GM23248 (cell line): ENCODE results near the gene ADAMTSL1. TPM values are rescaled to one million over a fixed set of nuclear protein-coding genes. Genes with fewer than 3 reads are reported as not detected.

ENCODE experiments used
- DNase-seq: peaks from one replicate; pipeline ENCODE4 v3.0.0-alpha.2; 2015
- H2AFZ ChIP-seq: fragments of 200-600 bp; sonication (generic); 2 replicates; pipeline ENCODE4 v1.6.1; 2016; ENCODE audit warnings: antibody characterized with exemption
- H3F3A ChIP-seq: fragments of 200-600 bp; sonication (generic); 2 replicates; pipeline ENCODE4 v1.6.1; 2016; ENCODE audit warnings: mild to moderate bottlenecking, antibody characterized with exemption, mixed run types; ENCODE audit not compliant: insufficient read depth
- H3K27ac ChIP-seq: fragments of 200-600 bp; sonication (generic); 2 replicates; pipeline ENCODE4 v1.5.1; 2016; ENCODE audit warnings: mild to moderate bottlenecking
- H3K27me3 ChIP-seq: fragments of 200-600 bp; sonication (generic); replicated peaks from 2 replicates; pipeline ENCODE4 v1.6.1; 2016; ENCODE audit warnings: mild to moderate bottlenecking; ENCODE audit not compliant: insufficient read depth
- H3K36me3 ChIP-seq: fragments of 200-600 bp; sonication (generic); 2 replicates; pipeline ENCODE4 v1.6.1; 2016; ENCODE audit warnings: low read depth, mild to moderate bottlenecking
- H3K4me1 ChIP-seq: fragments of 200-600 bp; sonication (generic); 2 replicates; pipeline ENCODE4 v1.6.1; 2016; ENCODE audit warnings: mild to moderate bottlenecking; ENCODE audit not compliant: insufficient read depth
- H3K4me2 ChIP-seq: fragments of 200-600 bp; sonication (generic); one replicate; pipeline ENCODE4 v1.6.1; 2016; ENCODE audit warnings: mild to moderate bottlenecking; ENCODE audit not compliant: unreplicated experiment
- H3K4me3 ChIP-seq: fragments of 200-600 bp; sonication (generic); 2 replicates; pipeline ENCODE4 v1.5.1; 2016; ENCODE audit warnings: mild to moderate bottlenecking
- H3K79me2 ChIP-seq: fragments of 200-600 bp; sonication (generic); 2 replicates; pipeline ENCODE4 v1.6.1; 2016; ENCODE audit warnings: mild to moderate bottlenecking; ENCODE audit not compliant: insufficient read depth
- H3K9ac ChIP-seq: fragments of 200-600 bp; sonication (generic); 2 replicates; pipeline ENCODE4 v1.6.1; 2016; ENCODE audit warnings: mild to moderate bottlenecking
- H3K9me2 ChIP-seq: fragments of 200-600 bp; sonication (generic); 2 replicates; pipeline ENCODE4 v1.6.1; 2016; ENCODE audit warnings: mixed run types, mild to moderate bottlenecking, moderate library complexity; ENCODE audit not compliant: insufficient read depth
- H3K9me3 ChIP-seq: fragments of 200-600 bp; sonication (generic); one replicate; pipeline ENCODE4 v1.6.1; 2017; ENCODE audit warnings: low read depth
- H4K20me1 ChIP-seq: fragments of 200-600 bp; sonication (generic); 2 replicates; pipeline ENCODE4 v1.6.0; 2016; ENCODE audit not compliant: insufficient read depth
- EZH2 ChIP-seq: fragments of 200-600 bp; sonication (generic); IDR thresholded peaks from 2 replicates; pipeline ENCODE4 v1.6.1; 2018; ENCODE audit warnings: antibody characterized with exemption, mild to moderate bottlenecking; ENCODE audit not compliant: insufficient read depth, poor library complexity, severe bottlenecking
- EZH2phosphoT487 ChIP-seq: fragments of 200-600 bp; sonication (generic); IDR thresholded peaks from 2 replicates; pipeline ENCODE4 v1.6.1; 2018; ENCODE audit warnings: antibody characterized with exemption, moderate library complexity, mild to moderate bottlenecking, low read depth; ENCODE audit not compliant: insufficient read depth
- WGBS, 2 experiments: methylation state at CpG; one replicate each; pipeline ENCODE4 v1.1.6; 2015 to 2017; ENCODE audit warnings: low lambda C conversion rate in 2 of 2, low coverage in 1 of 2; ENCODE audit errors: missing lambda C conversion rate in 2 of 2; 5-methylcytosine and 5-hydroxymethylcytosine counted together
- in situ Hi-C: fragments of 300-500 bp; cut with MboI; formaldehyde crosslinking; loops from 2 replicates; pipeline ENCODE4 v1.15.0; 2020
- polyA plus RNA-seq: library from polyadenylated mRNA; unstranded; fragments of >200 nt; fragmentation: Nextera tagmentation; extraction: Ambion mirVana; gene quantifications from 2 replicates; pipeline ENCODE4 v1.2.1, GENCODE V29; 2016
- total RNA-seq: library from RNA; depleted of rRNA; stranded (reverse); fragments of >200 nt; shearing (Covaris generic); gene quantifications from 2 replicates; pipeline ENCODE4 v1.2.3, GENCODE V29; 2014

ADAMTSL1 gene
- total and polyA plus RNA-seq, 2 experiments from 2014 or later = 77.0 to 273 TPM

DNA sequence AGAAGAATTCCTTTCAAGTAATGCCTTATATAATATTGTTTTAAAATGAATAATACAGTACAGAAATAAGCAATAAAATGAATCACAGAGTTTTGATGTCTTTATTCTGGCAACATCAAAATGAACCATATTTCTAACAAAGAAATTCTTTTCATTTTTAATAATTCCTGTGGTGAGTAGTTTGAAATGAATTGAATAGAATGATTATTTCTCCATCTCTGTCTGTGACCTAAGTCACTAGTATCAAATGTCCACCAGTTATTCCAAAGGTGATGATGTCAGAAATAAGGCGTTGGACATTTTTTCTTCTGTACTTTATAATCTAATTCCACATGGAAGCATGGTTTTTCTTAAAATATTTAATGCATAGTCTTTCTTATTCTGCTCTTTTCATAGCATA, 106.2 kb downstream of the ADAMTSL1 start:
- Histone ChIP-seq H3K4me1 (0 out of 2 replicates have a peak, but pooled peaks cover 6% of the 10 kb centered on the region), H4K20me1 (no peaks in the 10 kb centered on the region), H3K4me3 (no peak overlapping the region), H3K9ac (no peak overlapping the region), H3K9me3 (no peaks in the 10 kb centered on the region), H3K4me2 (no peak overlapping the region), H3K79me2 (peaks cover 90% of the 10 kb centered on the region), H3K27me3 (no peaks in the 10 kb centered on the region), H3K9me2 (no peaks in the 10 kb centered on the region), H3K36me3 (peaks cover 48% of the 10 kb centered on the region), H2AFZ (no peak overlapping the region), H3K27ac (no peak overlapping the region), H3F3A (peaks cover 27% of the 10 kb centered on the region; the same call in 1 of the 2 replicates)
- TF ChIP-seq EZH2phosphoT487 (no peak), EZH2 (no peak)
- in situ Hi-C loops = no loop called here
- no peak for DNase-seq
- 94 to 100% methylated on average over 1 of the region's 1 CpG for WGBS, 2 experiments

DNA sequence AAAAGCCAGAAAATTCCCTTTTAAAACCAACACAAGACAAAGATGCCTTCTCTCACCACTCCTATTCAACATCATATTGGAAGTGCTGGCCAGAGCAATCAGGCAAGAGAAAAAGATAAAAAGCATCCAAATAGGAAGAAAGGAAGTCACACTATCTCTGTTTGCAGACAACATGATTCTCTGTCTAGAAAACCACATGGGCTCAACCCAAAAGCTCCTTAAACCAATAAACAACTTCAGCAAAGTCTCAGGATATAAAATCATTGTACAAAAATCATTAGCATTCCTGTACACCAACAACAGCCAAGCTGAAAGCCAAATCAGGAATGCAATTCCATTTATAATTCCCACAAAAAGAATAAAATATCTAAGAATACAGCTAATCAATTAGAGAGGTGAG, 112.0 kb downstream of the ADAMTSL1 start:
- Histone ChIP-seq H3F3A (peaks cover 56% of the 10 kb centered on the region), H3K9ac (no peak overlapping the region), H3K9me2 (no peaks in the 10 kb centered on the region), H3K27ac (no peak overlapping the region), H3K4me2 (no peak overlapping the region), H3K9me3 (no peaks in the 10 kb centered on the region), H2AFZ (no peak overlapping the region), H3K4me3 (no peak overlapping the region), H3K27me3 (no peaks in the 10 kb centered on the region), H3K36me3 (peaks cover 34% of the 10 kb centered on the region), H4K20me1 (no peaks in the 10 kb centered on the region), H3K4me1 (peaks cover 26% of the 10 kb centered on the region), H3K79me2 (peaks cover 87% of the 10 kb centered on the region)
- no peak for TF ChIP-seq EZH2
- TF ChIP-seq EZH2phosphoT487 = no peak
- in situ Hi-C loops = no loop called here
- DNase-seq = no peak

DNA sequence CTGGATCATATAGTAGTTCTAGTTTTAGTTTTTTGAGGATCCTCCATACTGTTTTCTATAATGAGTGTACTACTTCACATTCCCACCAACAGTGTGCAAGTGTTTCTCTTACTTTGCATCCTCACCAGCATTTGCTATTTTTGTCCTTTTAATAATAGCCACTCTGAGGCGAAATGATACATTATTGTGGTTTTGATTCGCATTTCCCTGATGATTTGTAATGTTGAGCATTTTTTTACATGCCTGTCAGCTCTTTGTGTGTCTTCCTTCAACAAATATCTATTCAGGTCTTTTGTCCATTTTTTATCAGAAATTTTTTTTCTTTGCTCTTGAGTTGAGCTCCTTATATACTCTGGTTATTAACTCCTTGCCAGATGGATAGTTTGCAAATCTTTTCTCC, 114.0 kb downstream of the ADAMTSL1 start:
- DNase-seq = peak; percentile 72
- peak overlapping the region; percentile 22; the same call in 1 of the 2 replicates for H3K27ac ChIP-seq
- peaks cover 42% of the 10 kb centered on the region for H3K36me3 ChIP-seq
- H4K20me1 ChIP-seq = no peaks in the 10 kb centered on the region
- peaks cover 68% of the 10 kb centered on the region for H3F3A ChIP-seq
- H3K79me2 ChIP-seq = peaks cover 88% of the 10 kb centered on the region
- no peak for TF ChIP-seq EZH2
- no peak for TF ChIP-seq EZH2phosphoT487
- in situ Hi-C loops = no loop called here
- H3K27me3 ChIP-seq = no peaks in the 10 kb centered on the region
- H3K4me3 ChIP-seq = no peak overlapping the region
- no peaks in the 10 kb centered on the region for H3K9me3 ChIP-seq
- WGBS, 2 experiments = 3% methylated on average over 2 of the region's 2 CpGs
- no peaks in the 10 kb centered on the region for H3K9me2 ChIP-seq
- peaks cover 26% of the 10 kb centered on the region for H3K4me1 ChIP-seq
- H3K4me2 ChIP-seq = peak overlapping the region; percentile 6
- no peak overlapping the region for H3K9ac ChIP-seq
- no peak overlapping the region for H2AFZ ChIP-seq

DNA sequence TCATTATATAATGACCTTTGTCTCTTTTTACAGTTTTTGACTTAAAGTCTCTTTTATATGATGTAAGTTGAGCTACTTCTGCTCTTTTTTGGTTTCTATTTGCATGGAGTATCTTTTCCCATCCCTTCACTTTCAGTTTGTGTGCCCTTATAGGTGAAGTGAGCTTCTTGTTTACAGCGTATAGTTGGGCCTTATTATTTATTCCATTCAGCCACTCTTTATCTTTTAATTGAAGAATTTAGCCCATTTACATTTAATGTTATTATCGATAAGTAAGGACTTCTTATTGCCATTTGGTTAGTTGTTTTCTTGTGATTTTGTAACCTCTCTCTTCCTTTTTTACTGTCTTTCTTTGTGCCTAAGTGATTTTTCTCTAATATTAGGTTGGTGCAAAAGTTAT, 117.3 kb downstream of the ADAMTSL1 start:
- Histone ChIP-seq H3K9me3 (no peaks in the 10 kb centered on the region), H3K79me2 (peaks cover 88% of the 10 kb centered on the region), H3K9ac (no peak overlapping the region), H3K27ac (no peak overlapping the region), H3K4me1 (peaks cover 26% of the 10 kb centered on the region), H3F3A (peaks cover 62% of the 10 kb centered on the region), H3K36me3 (peaks cover 29% of the 10 kb centered on the region), H3K27me3 (no peaks in the 10 kb centered on the region), H4K20me1 (no peaks in the 10 kb centered on the region), H3K4me2 (no peak overlapping the region), H2AFZ (no peak overlapping the region), H3K4me3 (no peak overlapping the region), H3K9me2 (no peaks in the 10 kb centered on the region)
- no peak for TF ChIP-seq EZH2
- TF ChIP-seq EZH2phosphoT487 = no peak
- no peak for DNase-seq
- in situ Hi-C loops = loop anchor here (10.0 kb wide), 1 partner anchor 64 kb away; no protein-coding TSS in a partner anchor
- 96 to 100% methylated on average over 2 of the region's 2 CpGs for WGBS, 2 experiments

DNA sequence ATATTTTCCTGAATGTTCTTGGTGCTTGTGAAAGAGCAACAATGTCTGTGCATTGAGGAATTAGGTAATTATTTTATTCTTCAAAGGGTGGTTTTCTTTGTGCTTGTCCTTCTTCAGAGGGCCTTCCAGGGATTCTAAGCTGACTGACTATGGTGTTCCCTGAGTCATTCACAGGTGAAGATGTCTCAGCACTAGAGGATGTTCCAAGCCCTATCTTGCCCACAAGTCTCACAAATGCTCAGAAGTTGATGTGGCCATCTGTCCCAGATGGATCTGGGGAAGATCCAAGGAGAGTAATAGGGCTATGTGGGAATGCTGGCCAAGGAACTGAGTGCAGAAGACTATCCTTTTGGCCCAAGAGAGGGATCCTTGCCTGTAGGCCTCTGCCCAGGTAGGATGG, 120.9 kb downstream of the ADAMTSL1 start:
- no peak for DNase-seq
- TF ChIP-seq EZH2 (no peak), EZH2phosphoT487 (no peak)
- H4K20me1 ChIP-seq = no peaks in the 10 kb centered on the region
- H3K79me2 ChIP-seq = peaks cover 98% of the 10 kb centered on the region
- H3K9ac ChIP-seq = no peak overlapping the region
- in situ Hi-C loops = loop anchor here (10.0 kb wide), 1 partner anchor 60 kb away; no protein-coding TSS in a partner anchor
- H3K9me3 ChIP-seq = no peaks in the 10 kb centered on the region
- no peaks in the 10 kb centered on the region for H3K27me3 ChIP-seq
- no peaks in the 10 kb centered on the region for H3K9me2 ChIP-seq
- no peak overlapping the region for H2AFZ ChIP-seq
- peaks cover 47% of the 10 kb centered on the region for H3F3A ChIP-seq
- H3K36me3 ChIP-seq = peaks cover 26% of the 10 kb centered on the region
- H3K4me3 ChIP-seq = no peak overlapping the region
- peaks cover 25% of the 10 kb centered on the region for H3K4me1 ChIP-seq
- no peak overlapping the region for H3K4me2 ChIP-seq
- H3K27ac ChIP-seq = no peak overlapping the region
